Uterus (tissue), 2 donors: ENCODE measurements around the gene RET.

Experiments used
- POLR2A ChIP-seq, 2 donors: fragments of 450-650 bp; IDR thresholded peaks; one replicate each; pipeline ENCODE4 v1.6.1; 2016; ENCODE audit warnings: antibody characterized with exemption in 2 of 2, mild to moderate bottlenecking in 1 of 2, moderate library complexity in 1 of 2
- TF ChIP-seq, protein P1 (sequence below), 4 experiments: fragments of 200-600 bp in 2 of 4; fragments of 450-650 bp in 2 of 4; sonication (generic) in 2 of 4; IDR thresholded peaks; one replicate each; pipeline ENCODE4 v1.5.1; 2016 to 2019; ENCODE audit warnings: antibody characterized with exemption in 4 of 4, mild to moderate bottlenecking in 2 of 4, moderate library complexity in 1 of 4

DNA sequence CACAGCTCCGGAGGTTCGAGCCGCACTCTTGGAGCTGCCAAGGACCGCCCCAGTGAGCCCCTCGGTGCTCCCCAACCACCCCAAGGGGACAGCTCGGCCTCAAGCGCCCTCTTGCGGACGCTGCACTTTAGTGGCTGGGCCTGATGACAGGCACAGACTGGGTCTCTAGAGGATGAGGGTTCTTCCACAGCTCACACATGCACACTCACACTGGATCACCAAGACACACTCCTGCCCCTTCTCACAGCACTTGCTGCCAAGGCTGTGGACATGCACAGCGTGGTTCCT is 2.1 kb downstream of the RET start:
- TF ChIP-seq, protein P1, sequence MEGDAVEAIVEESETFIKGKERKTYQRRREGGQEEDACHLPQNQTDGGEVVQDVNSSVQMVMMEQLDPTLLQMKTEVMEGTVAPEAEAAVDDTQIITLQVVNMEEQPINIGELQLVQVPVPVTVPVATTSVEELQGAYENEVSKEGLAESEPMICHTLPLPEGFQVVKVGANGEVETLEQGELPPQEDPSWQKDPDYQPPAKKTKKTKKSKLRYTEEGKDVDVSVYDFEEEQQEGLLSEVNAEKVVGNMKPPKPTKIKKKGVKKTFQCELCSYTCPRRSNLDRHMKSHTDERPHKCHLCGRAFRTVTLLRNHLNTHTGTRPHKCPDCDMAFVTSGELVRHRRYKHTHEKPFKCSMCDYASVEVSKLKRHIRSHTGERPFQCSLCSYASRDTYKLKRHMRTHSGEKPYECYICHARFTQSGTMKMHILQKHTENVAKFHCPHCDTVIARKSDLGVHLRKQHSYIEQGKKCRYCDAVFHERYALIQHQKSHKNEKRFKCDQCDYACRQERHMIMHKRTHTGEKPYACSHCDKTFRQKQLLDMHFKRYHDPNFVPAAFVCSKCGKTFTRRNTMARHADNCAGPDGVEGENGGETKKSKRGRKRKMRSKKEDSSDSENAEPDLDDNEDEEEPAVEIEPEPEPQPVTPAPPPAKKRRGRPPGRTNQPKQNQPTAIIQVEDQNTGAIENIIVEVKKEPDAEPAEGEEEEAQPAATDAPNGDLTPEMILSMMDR (IDR thresholded peaks at IDR 0.05) = no peak
- no peak for TF ChIP-seq POLR2A (IDR thresholded peaks at IDR 0.05)
